Vagina (tissue), 2 donors: ENCODE data around the gene NDUFAF8.

Experiments used
- CTCF ChIP-seq, 3 experiments: fragments of 450-650 bp in 2 of 3; fragments of 200-600 bp in 1 of 3; sonication (generic) in 1 of 3; IDR thresholded peaks; one replicate each; pipeline ENCODE4 v1.5.1; 2017 to 2019; ENCODE audit warnings: antibody characterized with exemption in 3 of 3, mild to moderate bottlenecking in 2 of 3, moderate library complexity in 2 of 3
- POLR2A ChIP-seq, 2 donors: fragments of 450-650 bp; IDR thresholded peaks; one replicate each; pipeline ENCODE4 v1.6.1; 2017; ENCODE audit warnings: antibody characterized with exemption in 2 of 2, mild to moderate bottlenecking in 2 of 2, moderate library complexity in 2 of 2
- POLR2AphosphoS5 ChIP-seq, 2 donors: sonication (generic); formaldehyde crosslinking; IDR thresholded peaks; one replicate each; pipeline ENCODE4 v1.9.0; 2017; ENCODE audit warnings: antibody characterized with exemption in 2 of 2, mild to moderate bottlenecking in 2 of 2, low read depth in 1 of 2; ENCODE audit not compliant: insufficient read depth in 1 of 2

GRCh38 chr17:81235822-81236740, 3.0 kb upstream of the NDUFAF8 start:
- TF ChIP-seq POLR2A (IDR thresholded peaks at IDR 0.05) = no peak
- TF ChIP-seq CTCF (IDR thresholded peaks at IDR 0.05) = no peak
- no peak for TF ChIP-seq POLR2AphosphoS5 (IDR thresholded peaks at IDR 0.05; ENCODE audit: insufficient read depth in 1 of 2, low read depth in 1 of 2)
